Left cardiac atrium (tissue), 4 donors: ENCODE results near the gene STAP2. TPM values are rescaled to one million over a fixed set of nuclear protein-coding genes. Genes with fewer than 3 reads are reported as not detected.

Experiments
- ATAC-seq, 2 donors: fragments of 200-7000 bp; cut with Tn5 transposase; one replicate each; pipeline ENCODE4 v1.9.1; 2020; ENCODE audit warnings: mild to moderate bottlenecking in 2 of 2, moderate library complexity in 2 of 2
- DNase-seq: peaks from one replicate; pipeline ENCODE4 v3.0.0-alpha.2; 2020
- intact Hi-C, 2 donors: fragments of 100-400 bp; cut with DNase I; formaldehyde crosslinking; loops; one replicate each; pipeline versions ENCODE4 v1.14.1 to v1.15.1; 2022 to 2023
- total RNA-seq, 2 donors: library from RNA; stranded (reverse); fragmentation: NEBNext Ultra II Directional; extraction: Animal tissue kit (Norgen Biotek cat#: 25700); gene quantifications; one replicate each; pipeline ENCODE4 v1.2.1, GENCODE V29; 2021
- donor health status: DM: no; HTN: yes; CAD: no.
- donor health status: DM: no; HTN: yes; CAD: no; lungs with severe emphysema.
- donor health status: DM: yes; HTN: yes; CAD: no.
- donor health status: Dilated cardiomyopathy.

The STAP2 gene
- total RNA-seq, 2 donors from 2014 or later, result 4.8 to 8.2 TPM

- ATAC-seq (no peak), DNase-seq (no peak)
- intact Hi-C loops, result no loop called here
Observed at GRCh38 chr19:4372165-4373012, 33.8 kb upstream of the STAP2 start.

GRCh38 chr19:4371247-4372164 lies 32.9 kb upstream of the STAP2 start:
- intact Hi-C loops, result no loop called here
- DNase-seq, result no peak
- ATAC-seq, result no peak

GRCh38 chr19:4370418-4371041 lies 31.9 kb upstream of the STAP2 start:
- DNase-seq (no peak), ATAC-seq (no peak)
- intact Hi-C loops, result no loop called here

- intact Hi-C loops, result loop anchor here in 1 of 2 donors (2.0 kb wide), 1 partner anchor 31 kb away; the partner anchor contains the start of gene SH3GL1
- ATAC-seq (peak; percentile 15 to 17), DNase-seq (no peak)
Observed at GRCh38 chr19:4369888-4370260, 31.2 kb upstream of the STAP2 start.

DNA sequence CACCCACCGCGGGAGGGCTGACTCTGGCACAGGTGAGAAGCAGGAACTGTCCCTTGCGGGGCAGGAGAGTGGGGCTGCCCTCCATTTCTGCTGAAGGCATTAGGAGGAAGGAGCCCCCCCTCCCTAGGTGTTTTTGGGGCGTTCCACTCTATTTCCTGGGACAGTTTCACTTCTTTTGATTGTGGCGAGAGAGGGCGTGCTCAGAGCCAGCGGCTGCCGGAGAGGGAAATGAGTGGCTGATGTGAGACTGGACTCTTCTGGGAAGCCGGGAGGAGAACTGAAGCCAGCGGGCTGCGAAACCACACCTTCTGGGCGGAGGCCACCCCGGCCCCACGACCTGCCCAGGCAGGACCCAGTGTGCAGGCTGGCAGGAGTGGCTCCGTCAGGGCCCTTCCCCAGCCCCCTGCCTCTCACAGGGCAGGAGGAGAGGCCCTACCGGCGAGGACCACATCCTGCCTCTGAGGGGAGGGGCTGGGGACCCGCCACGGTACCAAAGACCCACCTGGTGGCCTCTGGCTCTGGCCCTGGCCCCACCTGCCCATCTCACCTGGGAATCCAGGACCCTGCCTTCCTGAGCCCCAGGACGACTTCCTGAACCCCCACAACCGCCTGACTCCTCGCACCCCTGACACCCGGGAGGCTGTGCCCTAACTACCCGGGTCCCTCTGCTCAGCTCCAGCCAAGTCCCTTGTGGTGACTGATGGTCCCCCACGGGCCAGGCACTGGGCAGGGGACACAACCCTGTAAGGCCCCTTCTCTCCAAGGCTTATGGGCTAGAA lies 30.7 kb upstream of the STAP2 start:
- intact Hi-C loops, result loop anchor here in 1 of 2 donors (2.0 kb wide), 1 partner anchor 32 kb away; the partner anchor contains the start of gene SH3GL1
- ATAC-seq, result peak; percentile 6 to 34
- peak; percentile 71 for DNase-seq

- intact Hi-C loops, result loop anchor here in 1 of 2 donors (2.0 kb wide), 1 partner anchor 33 kb away; the partner anchor contains the start of gene SH3GL1
- ATAC-seq (peak; percentile 13 to 44), DNase-seq (no peak)
Observed at GRCh38 chr19:4368128-4368820, 29.6 kb upstream of the STAP2 start.

DNA sequence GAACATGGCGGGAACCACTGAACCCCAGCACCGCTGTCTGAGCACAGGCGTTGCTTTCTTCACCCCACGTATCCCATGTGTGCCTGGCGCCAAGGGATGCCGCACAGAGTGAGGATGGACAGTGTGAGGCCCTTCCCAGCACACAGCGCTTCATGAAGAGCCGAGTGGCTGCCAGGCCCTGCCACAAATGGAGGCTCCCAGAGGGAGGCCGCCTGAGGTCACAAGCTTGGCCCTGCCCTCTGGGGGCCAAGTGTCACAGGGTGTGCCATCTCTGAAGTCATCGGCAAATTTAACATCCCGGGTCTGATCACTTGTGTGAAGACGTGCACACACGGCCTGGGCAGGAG lies 29.1 kb upstream of the STAP2 start:
- intact Hi-C loops, result loop anchor here in 1 of 2 donors (2.0 kb wide), 1 partner anchor 33 kb away; the partner anchor contains the start of gene SH3GL1
- ATAC-seq (peak; percentile 2 to 9), DNase-seq (no peak)

DNA sequence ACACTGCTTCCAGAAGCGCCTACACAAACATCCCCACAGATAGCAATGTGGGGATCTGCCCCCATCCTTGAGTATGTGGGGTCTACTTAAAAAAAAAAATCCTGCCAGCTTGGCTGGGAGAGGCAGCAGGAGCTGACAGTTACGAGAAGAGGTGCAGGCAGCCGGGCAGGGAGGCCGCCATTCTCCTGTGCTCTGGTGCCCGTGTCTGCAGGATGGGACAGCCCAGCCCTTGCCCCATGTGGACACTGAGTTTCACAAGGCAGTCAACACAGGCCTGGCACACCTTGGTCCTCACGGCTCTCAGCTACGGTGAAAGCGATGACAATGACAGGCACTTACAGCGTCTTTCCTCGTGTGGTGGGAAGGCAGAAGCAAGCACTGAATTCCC lies 28.7 kb upstream of the STAP2 start:
- intact Hi-C loops, result no loop called here
- no peak for ATAC-seq

GRCh38 chr19:4366666-4367335 lies 28.2 kb upstream of the STAP2 start:
- ATAC-seq, result no peak
- intact Hi-C loops, result no loop called here
- DNase-seq, result no peak

More for the DNA sequence above, 28.7 kb upstream of the STAP2 start:
- no peak for DNase-seq

DNA sequence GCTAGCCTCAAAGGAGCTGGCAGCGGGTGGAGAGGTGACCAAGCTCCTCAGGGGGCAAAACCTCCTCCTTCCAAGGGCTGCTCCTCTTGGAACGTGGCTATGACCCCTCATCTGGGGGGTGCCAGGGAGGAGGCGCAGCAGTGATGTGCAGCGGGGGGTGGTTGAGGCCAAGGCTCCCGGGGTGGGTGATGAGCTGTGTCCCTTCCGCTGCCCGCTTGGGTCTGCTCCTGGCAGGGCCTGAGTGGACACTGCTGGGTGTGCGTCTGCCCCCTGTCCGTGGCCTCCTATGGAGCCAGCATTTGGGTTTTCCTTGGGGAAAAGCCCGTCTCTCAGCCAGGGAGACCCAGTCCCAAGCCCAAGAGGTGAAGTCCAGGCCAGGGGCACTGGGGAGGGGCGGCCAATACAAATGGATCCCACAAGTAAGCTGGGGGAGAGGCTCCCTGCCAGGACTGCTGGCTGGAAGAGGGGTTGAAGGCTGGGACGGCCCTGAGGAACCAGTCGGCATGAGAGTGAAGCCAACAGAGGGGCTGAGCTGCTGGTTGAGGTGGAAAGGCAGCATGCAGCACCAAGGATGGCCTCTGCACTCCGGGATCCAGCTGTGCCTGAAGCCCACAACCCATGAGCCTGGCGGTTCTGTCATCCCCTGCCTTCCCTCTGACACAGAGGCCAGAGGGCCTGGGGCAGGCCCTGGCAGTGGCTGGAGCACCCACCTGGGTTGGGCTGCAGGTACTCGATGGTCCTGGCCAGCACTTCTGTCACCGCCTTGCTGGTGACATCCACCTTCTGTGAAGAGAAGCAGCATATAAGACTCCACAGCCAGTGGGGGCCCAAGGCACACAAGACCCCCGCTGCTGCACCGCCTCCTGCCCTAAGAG lies 27.4 kb upstream of the STAP2 start:
- no peak for DNase-seq
- no peak for ATAC-seq
- intact Hi-C loops, result no loop called here

DNA sequence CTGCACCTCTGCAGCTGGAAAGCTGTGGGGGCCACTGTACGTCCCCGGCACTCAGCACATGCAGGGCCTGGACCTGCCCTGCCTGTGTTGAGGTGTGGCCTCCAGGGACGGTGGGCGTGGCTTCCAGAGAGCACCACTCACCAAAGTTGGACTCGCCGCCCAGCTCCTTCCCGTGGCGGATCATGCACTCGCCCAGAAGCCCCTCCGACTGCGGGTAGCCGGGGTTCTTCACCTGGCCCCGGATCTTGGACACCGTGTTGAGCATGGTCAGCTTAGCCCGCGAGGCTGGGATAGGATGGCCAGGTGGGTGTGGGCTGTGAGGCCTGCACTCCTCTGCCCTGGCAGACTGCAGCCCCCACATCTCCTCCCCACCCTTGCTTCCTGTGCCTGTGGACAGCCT lies 26.7 kb upstream of the STAP2 start:
- DNase-seq (no peak), ATAC-seq (no peak)
- intact Hi-C loops, result no loop called here

DNA sequence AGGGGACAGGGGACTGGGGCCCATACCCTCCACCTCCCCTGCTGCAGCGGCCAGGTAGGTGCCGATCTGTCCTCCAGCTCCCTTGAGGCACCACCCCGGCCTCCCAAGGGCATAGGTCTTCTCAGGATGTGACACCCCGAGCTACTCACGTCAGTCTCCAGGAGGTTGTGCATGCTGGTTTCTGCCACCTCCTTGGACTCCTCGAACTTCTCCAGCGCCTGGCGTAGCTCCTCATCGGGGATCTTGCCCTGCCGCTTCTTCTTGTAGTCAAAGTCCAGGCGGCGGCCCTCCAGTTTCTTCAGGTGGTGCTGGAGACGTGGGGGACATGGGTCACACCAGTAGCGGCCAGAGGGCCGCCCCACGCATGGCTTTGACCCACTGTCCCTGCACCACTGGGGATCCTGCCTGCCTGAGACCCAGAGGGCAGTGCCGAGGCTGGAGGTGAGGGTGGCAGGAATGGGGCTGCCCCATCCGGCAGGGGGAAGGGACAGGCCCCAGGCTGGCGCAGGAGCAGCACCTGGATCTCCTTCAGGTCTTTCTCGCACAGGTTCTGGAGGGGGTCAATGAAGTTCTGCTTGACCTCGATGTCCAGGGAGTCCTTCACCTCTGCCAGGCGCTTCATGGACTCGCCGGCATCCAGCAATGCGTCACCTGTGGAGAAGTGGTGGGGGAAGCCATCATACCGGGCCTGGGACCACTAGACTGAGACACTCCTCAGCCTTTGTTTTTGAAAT lies 25.1 kb upstream of the STAP2 start:
- intact Hi-C loops, result no loop called here
- no peak for DNase-seq
- ATAC-seq, result no peak

DNA sequence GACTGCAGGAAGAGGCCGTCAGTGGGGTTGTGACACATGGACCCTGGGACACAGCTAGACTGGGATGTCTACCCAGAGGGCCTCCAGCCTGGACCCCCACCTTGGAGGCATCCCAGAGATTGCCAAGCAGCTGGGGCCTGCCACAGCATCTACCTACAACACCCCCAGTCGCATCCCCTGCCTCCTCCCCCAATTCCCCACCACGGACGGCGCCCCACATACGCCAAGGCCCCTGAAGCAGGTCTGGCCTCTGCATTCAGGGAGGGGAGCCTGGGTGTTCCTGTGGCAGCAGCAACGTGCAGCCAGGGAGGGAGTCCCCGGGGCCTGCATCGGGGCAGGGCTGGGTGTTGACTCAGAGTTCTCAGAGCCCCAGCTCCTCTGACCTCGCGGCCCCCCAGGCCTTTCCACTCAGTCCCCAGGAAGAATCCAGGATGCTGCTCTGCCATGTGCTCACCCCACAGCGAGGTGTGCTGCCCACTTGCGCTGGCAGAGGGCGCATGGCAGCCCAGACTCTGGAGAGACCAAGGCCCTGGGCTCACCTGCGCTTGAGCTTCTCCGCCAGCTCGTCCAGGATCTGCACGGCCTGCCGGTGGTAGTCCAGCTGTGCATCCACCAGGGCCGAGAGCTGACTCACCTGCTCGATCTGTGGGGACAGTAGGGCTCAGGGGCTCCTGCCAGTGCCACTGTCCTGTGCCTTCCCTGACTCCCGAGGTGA lies 24.4 kb upstream of the STAP2 start:
- ATAC-seq (no peak), DNase-seq (no peak)
- intact Hi-C loops, result no loop called here

GRCh38 chr19:4362101-4362828 lies 23.6 kb upstream of the STAP2 start:
- ATAC-seq (no peak), DNase-seq (no peak)
- intact Hi-C loops, result no loop called here
